ELR (cell line): ENCODE data around the gene IFNA5.

ENCODE experiments used
- DNase-seq: peaks from one replicate; pipeline ENCODE4 v3.0.0-alpha.2; 2015; ENCODE audit warnings: low read depth

Gene IFNA5

GRCh38 chr9:21294364-21294774, 10.7 kb downstream of the IFNA5 start:
- DNase-seq = peak; percentile 66

GRCh38 chr9:21289848-21290247, 15.3 kb downstream of the IFNA5 start:
- no peak for DNase-seq

GRCh38 chr9:21287280-21287679, 17.8 kb downstream of the IFNA5 start:
- DNase-seq = no peak

GRCh38 chr9:21286659-21287058, 18.5 kb downstream of the IFNA5 start:
- no peak for DNase-seq

- no peak for DNase-seq
Measured at GRCh38 chr9:21286099-21286498, 19.0 kb downstream of the IFNA5 start.

GRCh38 chr9:21281275-21281674, 23.8 kb downstream of the IFNA5 start:
- no peak for DNase-seq

- DNase-seq = no peak
Measured at GRCh38 chr9:21268347-21268657, 36.8 kb downstream of the IFNA5 start.

GRCh38 chr9:21267485-21268346, 37.4 kb downstream of the IFNA5 start:
- no peak for DNase-seq

- DNase-seq = no peak
Measured at GRCh38 chr9:21266733-21267484, 38.2 kb downstream of the IFNA5 start.

GRCh38 chr9:21265421-21266189, 39.5 kb downstream of the IFNA5 start:
- no peak for DNase-seq

GRCh38 chr9:21255538-21256212, 49.4 kb downstream of the IFNA5 start:
- DNase-seq = no peak
